Measurements from ENCODE around the gene VPS50.
A peak's percentile ranks its signal among the peaks of the same experiment; 100 is the strongest.

Gene VPS50

GRCh38 chr7:93231799-93232672 lies at the start of gene VPS50:
TSS of gene VPS50 (plus strand) at chr7:93232366. CDS start at chr7:93232468, 102 bp downstream.
- peak; percentile 97 for DNase-seq (ENCODE audit: low read depth)

GRCh38 chr7:93185303-93186027 lies 46.7 kb upstream of the VPS50 start:
- peak; percentile 58 for DNase-seq (ENCODE audit: low read depth)

DNA sequence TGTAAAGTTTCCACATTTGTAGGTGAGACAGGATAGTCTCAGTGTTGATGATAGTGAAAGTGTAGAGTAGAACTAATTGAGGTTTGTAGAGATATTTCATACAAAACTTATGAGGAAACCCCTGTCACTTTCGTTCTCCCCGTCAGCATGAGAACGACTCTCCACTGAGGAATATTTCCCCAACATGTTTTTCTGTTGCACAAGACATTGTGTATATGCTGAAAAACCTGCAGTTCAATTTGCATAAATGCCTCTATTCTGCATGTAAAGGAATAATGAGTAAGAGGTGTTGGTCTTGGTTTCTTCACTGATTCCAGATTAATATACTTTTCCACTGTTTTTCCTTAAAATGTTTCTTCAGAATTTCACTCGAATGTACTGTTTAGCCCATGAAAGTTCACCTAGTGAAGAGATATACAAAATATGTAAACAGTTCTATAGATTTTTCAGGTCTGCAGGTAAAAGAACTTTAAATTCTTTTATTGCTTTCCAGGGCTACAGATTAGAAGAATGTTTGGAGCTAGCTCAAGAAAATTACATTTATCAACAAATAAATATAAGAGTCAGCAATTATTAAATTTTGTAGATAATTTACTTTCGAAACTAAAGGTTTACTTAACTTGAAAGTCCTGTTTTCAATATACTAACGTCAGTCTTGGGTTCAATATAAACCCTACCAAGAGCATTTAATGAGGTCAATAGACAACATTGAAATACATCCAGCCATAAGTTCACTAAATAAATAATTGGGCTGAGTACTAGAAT lies 43.1 kb upstream of the VPS50 start:
- no peak for DNase-seq (ENCODE audit: low read depth)

DNA sequence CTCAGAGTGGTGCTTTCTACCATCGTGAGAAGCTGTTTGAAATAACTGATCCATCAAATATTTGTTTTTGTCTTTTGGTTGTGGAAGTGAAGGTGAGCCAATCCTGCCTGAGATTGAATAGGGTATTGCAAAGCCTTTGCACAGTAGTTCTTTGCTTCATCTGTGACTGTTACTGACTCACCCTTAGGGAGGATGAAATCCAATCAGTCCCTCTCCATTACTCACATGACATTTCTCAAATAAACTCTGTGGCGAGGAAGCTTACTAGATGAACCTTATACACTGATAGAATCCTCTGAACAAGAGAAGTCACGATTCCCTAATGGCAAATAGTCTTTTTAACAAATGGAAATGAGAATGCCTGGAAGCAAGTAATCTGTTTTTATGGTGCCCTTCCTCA lies 37.8 kb upstream of the VPS50 start:
- peak; percentile 54 for DNase-seq (ENCODE audit: low read depth)

DNA sequence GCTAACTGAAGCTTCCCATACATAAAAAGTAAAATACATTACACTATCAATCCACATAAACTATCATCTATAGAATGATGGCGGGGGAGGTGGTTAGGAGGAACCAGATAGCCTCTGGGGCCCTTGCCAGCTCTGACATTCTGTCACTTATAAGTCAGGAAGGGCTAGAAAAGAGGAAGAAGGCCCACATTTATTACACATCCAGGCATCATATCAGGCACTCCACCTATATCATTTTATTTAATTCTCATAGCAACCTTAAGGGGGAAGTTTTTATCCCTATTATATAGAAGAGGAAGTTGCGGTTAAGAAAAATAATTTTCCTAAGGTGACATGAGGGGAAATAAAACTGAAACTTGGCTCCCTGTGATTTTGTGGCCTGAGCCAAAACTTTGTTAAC lies 35.8 kb upstream of the VPS50 start:
- DNase-seq (ENCODE audit: low read depth), result no peak

GRCh38 chr7:93198472-93198871 lies 33.7 kb upstream of the VPS50 start:
- no peak for DNase-seq (ENCODE audit: low read depth)

DNA sequence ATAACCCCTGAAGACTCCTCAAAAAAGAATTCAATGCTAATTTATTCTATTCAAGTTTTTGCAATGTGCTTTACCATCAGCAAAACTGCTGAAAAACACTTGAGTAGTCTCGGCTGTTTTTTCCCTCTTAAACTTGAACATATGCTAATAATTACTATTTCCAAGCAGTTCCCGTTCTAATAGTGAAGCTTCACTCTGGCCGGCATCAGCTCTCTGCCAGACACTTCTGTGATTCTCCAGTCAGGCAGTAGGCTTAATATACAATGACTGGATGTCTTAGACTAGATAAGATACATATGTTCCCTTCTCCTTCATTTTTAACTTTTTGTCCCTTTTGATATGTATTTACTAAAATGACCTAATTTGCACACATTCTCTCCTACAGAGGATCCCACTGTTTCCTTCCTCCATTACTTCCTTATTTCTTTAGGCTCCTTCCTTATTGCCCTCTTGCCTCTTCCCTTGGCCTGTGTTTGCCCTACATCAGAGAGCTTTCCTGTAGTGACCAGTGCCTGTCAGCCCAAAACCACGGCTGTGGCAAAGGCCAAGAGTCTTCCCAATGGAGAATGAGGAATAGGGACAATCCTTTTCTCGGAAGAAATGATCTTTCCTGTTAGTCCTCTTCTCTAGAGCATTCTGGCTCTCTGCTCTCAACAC lies 29.4 kb upstream of the VPS50 start:
- no peak for DNase-seq (ENCODE audit: low read depth)

DNA sequence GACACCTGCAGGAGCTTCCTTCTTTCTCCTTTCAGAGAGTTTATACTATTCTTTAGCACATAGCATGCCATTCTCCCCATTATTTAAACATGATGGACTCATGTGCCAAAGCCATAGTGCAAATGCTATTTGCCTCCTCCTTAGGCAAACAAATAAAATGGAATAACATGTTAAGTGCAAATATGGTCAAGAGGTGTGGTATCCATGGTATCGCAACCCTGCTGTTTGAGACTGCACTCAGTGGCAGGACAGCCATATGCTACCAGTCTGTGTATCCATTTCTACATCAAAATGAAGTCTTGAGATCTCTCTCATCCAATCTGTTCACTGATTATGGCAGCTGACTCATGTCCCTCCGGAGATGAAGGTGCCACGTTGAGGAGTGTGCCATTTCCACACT lies 28.7 kb upstream of the VPS50 start:
- DNase-seq (ENCODE audit: low read depth), result no peak

GRCh38 chr7:93205046-93205445 lies 27.1 kb upstream of the VPS50 start:
- no peak for DNase-seq (ENCODE audit: low read depth)

GRCh38 chr7:93211228-93211818 lies 20.8 kb upstream of the VPS50 start:
- DNase-seq (ENCODE audit: low read depth), result no peak

GRCh38 chr7:93212881-93213280 lies 19.3 kb upstream of the VPS50 start:
- no peak for DNase-seq (ENCODE audit: low read depth)

GRCh38 chr7:93218997-93219827 lies 13.0 kb upstream of the VPS50 start:
- no peak for DNase-seq (ENCODE audit: low read depth)

GRCh38 chr7:93219868-93220267 lies 12.3 kb upstream of the VPS50 start:
- no peak for DNase-seq (ENCODE audit: low read depth)

DNA sequence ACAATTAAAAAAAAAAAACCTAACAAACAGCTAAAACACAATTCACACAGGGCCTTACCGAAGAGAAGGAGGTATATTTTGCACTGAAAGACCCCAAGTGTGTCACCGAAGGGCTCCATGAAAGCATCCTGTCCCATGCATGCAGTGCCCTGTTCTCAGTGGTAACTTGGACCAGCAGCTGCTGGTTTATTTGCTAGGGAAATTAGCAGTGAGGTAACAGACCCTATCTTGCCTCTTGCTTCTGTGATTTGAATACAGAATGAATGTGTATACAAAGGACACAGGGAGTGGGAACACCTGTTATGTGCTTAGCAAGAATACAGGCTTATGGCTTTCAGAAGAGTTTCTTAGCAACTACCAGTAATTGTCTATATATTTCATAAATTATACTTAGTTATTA lies 5.9 kb upstream of the VPS50 start, which contains the start of gene HEPACAM2:
HEPACAM2 (minus strand) TSS at position 160 of the 400 bp plus-strand sequence.
- DNase-seq (ENCODE audit: low read depth), result no peak

DNA sequence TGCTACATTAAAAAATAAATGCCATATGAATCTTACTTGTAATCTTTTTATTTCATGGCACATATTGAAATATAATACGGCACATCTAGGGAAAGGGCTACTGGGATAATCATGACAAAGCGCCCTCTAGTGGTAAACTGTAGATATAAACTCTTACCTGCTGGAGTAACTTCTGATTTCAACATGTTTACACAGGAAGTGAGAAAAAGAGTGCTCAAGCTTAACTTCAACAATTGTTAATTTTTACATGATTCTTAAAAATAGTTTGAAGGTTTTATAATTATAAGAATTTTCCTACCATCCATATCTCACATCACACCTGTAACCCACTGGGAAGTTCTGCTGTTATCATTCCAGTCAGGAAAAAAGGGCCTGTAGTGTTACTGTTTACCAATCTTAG lies 3.9 kb upstream of the VPS50 start:
- peak; percentile 55 for DNase-seq (ENCODE audit: low read depth)

DNA sequence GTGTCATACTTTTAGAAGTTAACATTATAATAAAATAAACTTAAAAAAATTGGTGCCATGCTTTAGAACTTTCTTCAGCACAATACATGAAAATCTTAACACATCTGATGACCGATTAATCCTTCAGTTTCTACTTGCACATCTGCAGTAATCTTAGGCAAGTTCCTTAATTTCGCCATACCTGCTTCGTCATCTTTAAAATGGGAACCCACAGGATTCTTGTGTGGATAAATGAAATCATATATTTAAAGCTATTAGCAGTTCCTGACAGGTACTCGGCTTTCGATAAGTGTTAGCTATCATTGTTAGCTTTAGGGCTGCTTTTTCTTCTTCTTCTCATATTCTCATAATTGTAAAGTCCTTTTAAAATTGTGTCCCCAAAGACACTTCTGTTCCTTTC lies 907 bp upstream of the VPS50 start:
- DNase-seq (ENCODE audit: low read depth), result no peak

GRCh38 chr7:93232673-93233018 lies 480 bp downstream of the VPS50 start:
- no peak for DNase-seq (ENCODE audit: low read depth)

GRCh38 chr7:93235541-93235940 lies 3.4 kb downstream of the VPS50 start:
- DNase-seq (ENCODE audit: low read depth), result no peak

DNA sequence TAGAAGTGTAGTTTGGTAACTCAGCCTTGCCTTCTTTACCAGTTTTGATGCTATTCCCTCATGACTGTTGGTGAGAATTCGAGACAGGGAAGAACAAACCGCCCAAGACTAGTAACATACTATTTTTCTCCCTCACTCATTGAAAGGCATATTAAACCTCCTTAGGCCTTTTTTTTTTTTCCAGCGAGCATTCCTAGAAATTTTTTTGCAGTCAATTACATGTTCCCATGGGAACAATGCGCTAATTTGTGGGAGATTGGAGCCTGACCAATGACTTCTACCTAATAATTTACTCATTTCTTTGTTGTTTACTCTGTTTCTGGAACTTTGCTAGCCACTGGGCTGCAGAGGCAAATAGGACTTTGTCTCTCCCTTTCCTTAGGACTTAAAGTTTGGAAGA lies 6.0 kb downstream of the VPS50 start:
- no peak for DNase-seq (ENCODE audit: low read depth)

DNA sequence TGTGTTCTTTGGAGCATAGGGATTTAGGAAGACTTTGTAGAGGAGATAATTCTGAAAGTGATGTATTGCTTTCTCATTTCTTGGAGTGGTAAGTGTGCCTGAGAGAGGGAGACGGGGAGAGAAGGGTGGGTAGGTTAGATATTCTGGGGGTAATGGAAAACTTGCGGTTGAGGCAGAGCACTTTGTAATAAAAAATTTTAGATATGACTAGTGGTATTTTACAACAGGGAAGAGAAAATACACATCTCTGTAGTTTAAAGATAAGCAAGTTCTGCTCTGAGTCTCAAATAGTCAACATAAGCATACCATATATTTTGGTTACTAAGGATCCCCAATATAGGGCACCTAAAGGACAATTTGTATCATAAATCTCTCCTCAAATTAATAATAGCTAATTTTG lies 6.6 kb downstream of the VPS50 start:
- no peak for DNase-seq (ENCODE audit: low read depth)

- no peak for DNase-seq (ENCODE audit: low read depth)
Measured at GRCh38 chr7:93239824-93240223, 7.7 kb downstream of the VPS50 start.

Data from iris pigment epithelial cell (primary cell).